Endothelial cell of umbilical vein (primary cell): Measurements from ENCODE around the gene UNC93B1. TPM values are rescaled to one million over a fixed set of nuclear protein-coding genes. Genes with fewer than 3 reads are reported as not detected.

Experiments used
- BruUV-seq: library from RNA; stranded (reverse); fragments of 400-500 nt; replicated peaks from 2 replicates; lab custom pipeline; 2021; lab: Mats Ljungman, UMichigan
- CTCF ChIA-PET: fragments of 300-600, 350-600 bp; sonication (Branson Sonifier 250); formaldehyde crosslinking; loops from one replicate; lab custom pipeline; 2021; ENCODE audit warnings: antibody characterized with exemption, inconsistent platforms; lab: Charles Lee
- POLR2A ChIA-PET: fragments of 300-600, 350-600 bp; sonication (Branson Sonifier 250); formaldehyde crosslinking; loops from one replicate; lab custom pipeline; 2021; ENCODE audit warnings: antibody characterized with exemption, inconsistent platforms; lab: Charles Lee
- DNase-seq: peaks from one replicate; pipeline ENCODE4 v3.0.0-alpha.2; 2011; ENCODE audit warnings: low read depth, low spot score
- FAIRE-seq: peaks from 2 replicates; lab custom pipeline; 2011; peaks lifted over from hg19 to GRCh38; lab: Jason Lieb, UNC
- H2AFZ ChIP-seq: 2 replicates; pipeline ENCODE4 v1.6.0; 2012; ENCODE audit warnings: low read depth, low read length, control low read depth, inconsistent platforms
- H3K27ac ChIP-seq: 2 replicates; pipeline ENCODE4 v1.5.1; 2011; ENCODE audit warnings: low read depth, mild to moderate bottlenecking, control low read depth, low read length, moderate library complexity; ENCODE audit not compliant: insufficient read depth
- H3K27me3 ChIP-seq, 2 experiments: 2 replicates each; pipeline versions ENCODE4 v1.6.0 to v1.6.1; 2011; ENCODE audit warnings: low read length in 2 of 2, mixed read lengths in 1 of 2; ENCODE audit not compliant: control insufficient read depth in 2 of 2, insufficient read depth in 2 of 2
- H3K36me3 ChIP-seq, 2 experiments: 2 replicates in 1 of 2; 3 replicates in 1 of 2; pipeline ENCODE4 v1.5.1; 2011; ENCODE audit warnings: low read length in 2 of 2, mild to moderate bottlenecking in 1 of 2, moderate library complexity in 1 of 2; ENCODE audit not compliant: control insufficient read depth in 2 of 2, insufficient read depth in 2 of 2; ENCODE audit errors: extremely low read depth in 1 of 2
- H3K4me1 ChIP-seq: 3 replicates; pipeline ENCODE4 v1.5.1; 2011; ENCODE audit warnings: mild to moderate bottlenecking, low read length; ENCODE audit not compliant: control insufficient read depth, insufficient read depth; ENCODE audit errors: extremely low read depth
- H3K4me2 ChIP-seq: 2 replicates; pipeline ENCODE4 v1.6.1; 2011; ENCODE audit warnings: low read length, control low read depth, mixed read lengths; ENCODE audit not compliant: insufficient read depth
- H3K4me3 ChIP-seq, 3 experiments: fragments of 200-600 bp in 1 of 3; sonication (generic), shearing (Covaris generic) in 1 of 3; replicated peaks in 1 of 3; 2 replicates each; pipeline ENCODE4 v1.5.1; 2011 to 2016; ENCODE audit warnings: control low read depth in 3 of 3, low read length in 3 of 3, mild to moderate bottlenecking in 2 of 3, inconsistent platforms in 1 of 3, low read depth in 1 of 3, moderate library complexity in 1 of 3; ENCODE audit not compliant: insufficient read depth in 1 of 3
- H3K79me2 ChIP-seq: 2 replicates; pipeline ENCODE4 v1.6.0; 2012; ENCODE audit warnings: low read length, inconsistent platforms; ENCODE audit not compliant: control insufficient read depth, insufficient read depth
- H3K9ac ChIP-seq: replicated peaks from 2 replicates; pipeline ENCODE3; 2011; ENCODE audit warnings: low read length, control low read depth; ENCODE audit not compliant: insufficient read depth; ENCODE audit errors: extremely low read depth
- H3K9me1 ChIP-seq: replicated peaks from 3 replicates; pipeline ENCODE4 v1.6.0; 2011; ENCODE audit warnings: mild to moderate bottlenecking, low read length; ENCODE audit not compliant: control insufficient read depth, insufficient read depth; ENCODE audit errors: extremely low read depth
- H3K9me3 ChIP-seq: replicated peaks from 2 replicates; pipeline ENCODE4 v1.5.1; 2012; ENCODE audit warnings: low read length, inconsistent platforms; ENCODE audit not compliant: control insufficient read depth, insufficient read depth
- H4K20me1 ChIP-seq: replicated peaks from 2 replicates; pipeline ENCODE3; 2011; ENCODE audit warnings: mild to moderate bottlenecking, low read length; ENCODE audit not compliant: control insufficient read depth, insufficient read depth; ENCODE audit errors: extremely low read depth
- EZH2 ChIP-seq: IDR thresholded peaks from 2 replicates; pipeline ENCODE4 v1.6.1; 2012; ENCODE audit warnings: borderline replicate concordance, low read depth, mild to moderate bottlenecking, moderate library complexity, low read length, inconsistent platforms; ENCODE audit not compliant: severe bottlenecking
- FOS ChIP-seq: IDR thresholded peaks from 2 replicates; pipeline ENCODE4 v1.6.1; 2011; ENCODE audit warnings: mild to moderate bottlenecking, low read length, moderate library complexity, borderline replicate concordance; ENCODE audit not compliant: insufficient read depth
- JUN ChIP-seq: IDR thresholded peaks from 2 replicates; pipeline ENCODE4 v1.6.1; 2011; ENCODE audit warnings: borderline replicate concordance, low read depth; ENCODE audit not compliant: insufficient read length, insufficient read depth
- MYC ChIP-seq: IDR thresholded peaks from one replicate; pipeline ENCODE4 v1.6.1; 2011; ENCODE audit warnings: mild to moderate bottlenecking, low read depth, low read length
- POLR2A ChIP-seq: IDR thresholded peaks from 2 replicates; pipeline ENCODE4 v1.6.1; 2012; ENCODE audit warnings: low read depth, mild to moderate bottlenecking, control low read depth, low read length
- POLR2AphosphoS5 ChIP-seq: IDR thresholded peaks from 2 replicates; pipeline ENCODE4 v1.6.1; 2012; ENCODE audit warnings: low read depth, mild to moderate bottlenecking, control low read depth, low read length, moderate library complexity; ENCODE audit not compliant: insufficient read depth
- dilution Hi-C: fragments of 300-500 bp; cut with MboI; formaldehyde crosslinking; loops from one replicate; pipeline ENCODE4 v1.15.0; 2019; ENCODE audit warnings: low sequenced_read_pairs; ENCODE audit not compliant: extremely low pct_ligation_motif_present
- intact Hi-C: fragments of 100-400 bp; cut with micrococcal nuclease; formaldehyde crosslinking; loops from one replicate; pipeline ENCODE4 v1.10.0; 2022
- polyA plus RNA-seq, 4 experiments: library from polyadenylated mRNA; depleted of rRNA in 3 of 4; stranded (reverse) in 3 of 4; unstranded in 1 of 4; fragments of >200 nt; gene quantifications; 2 replicates each; pipeline versions ENCODE4 v1.2.1 to v1.2.3, GENCODE V29; 2011 to 2012; ENCODE audit warnings: missing spikeins in 1 of 4
- total RNA-seq: library from RNA; stranded (reverse); gene quantifications from 2 replicates; pipeline ENCODE4 v1.2.3, GENCODE V29; 2021

UNC93B1 gene
- total and polyA plus RNA-seq, 2 donors (not counting 3 experiments of a cell fraction or from before 2014, with no cell fraction given), result 10.6 to 18.9 TPM

GRCh38 chr11:68014157-68014946 lies 10.5 kb upstream of the UNC93B1 start:
- no peaks in the 10 kb centered on the region for H3K9me1 ChIP-seq
- no peaks in the 10 kb centered on the region for H3K9me3 ChIP-seq
- no peaks in the 10 kb centered on the region for H3K27me3 ChIP-seq
- peaks cover 11% of the 10 kb centered on the region for H3K4me1 ChIP-seq
- ChIA-PET POLR2A (no interaction called here), CTCF (interaction anchor here (0.8 to 1.2 kb wide), 3 partner anchors 9 to 59 kb away, joined by 3 to 4 read pairs (median 4); no protein-coding TSS in a partner anchor)
- TF ChIP-seq POLR2AphosphoS5, result peak; percentile 48
- no peak for TF ChIP-seq MYC
- H3K79me2 ChIP-seq, result no peaks in the 10 kb centered on the region
- H3K4me2 ChIP-seq, result no peak overlapping the region
- H2AFZ ChIP-seq, result peak overlapping the region; percentile 77
- no peak overlapping the region for H3K4me3 ChIP-seq
- no peaks in the 10 kb centered on the region for H3K36me3 ChIP-seq
- intact Hi-C loops, result no loop called here
- peak overlapping the region; percentile 62 for H3K27ac ChIP-seq
- peak; percentile 86 for DNase-seq
- BruUV-seq, result no TSS peak
- dilution Hi-C loops, result no loop called here
- H3K9ac ChIP-seq, result no peak overlapping the region
- no peaks in the 10 kb centered on the region for H4K20me1 ChIP-seq
- peak; percentile 40 for FAIRE-seq

- Histone ChIP-seq H3K27ac (no peak overlapping the region), H3K4me2 (no peak overlapping the region), H2AFZ (no peak overlapping the region), H3K27me3 (no peaks in the 10 kb centered on the region), H3K9me3 (no peaks in the 10 kb centered on the region), H3K36me3 (no peaks in the 10 kb centered on the region), H3K4me3 (no peak overlapping the region), H3K9me1 (no peaks in the 10 kb centered on the region), H3K4me1 (peaks cover 11% of the 10 kb centered on the region), H3K79me2 (no peaks in the 10 kb centered on the region), H3K9ac (no peak overlapping the region), H4K20me1 (no peaks in the 10 kb centered on the region)
- FAIRE-seq, result no peak
- dilution Hi-C loops (no loop called here), intact Hi-C loops (no loop called here)
- TF ChIP-seq EZH2, result no peak
- TF ChIP-seq FOS, result no peak
- no peak for TF ChIP-seq POLR2A
- no peak for TF ChIP-seq JUN
- no peak for TF ChIP-seq MYC
- TF ChIP-seq POLR2AphosphoS5, result no peak
- POLR2A ChIA-PET, result no interaction called here
- no TSS peak for BruUV-seq
- CTCF ChIA-PET, result interaction anchor here (0.8 to 1.2 kb wide), 2 partner anchors 10 to 58 kb away, joined by 4 read pairs; no protein-coding TSS in a partner anchor
- no peak for DNase-seq
Observed at GRCh38 chr11:68013611-68014156, 9.8 kb upstream of the UNC93B1 start.
